B cell (primary cell): ENCODE results near the gene PTPRQ.

Source experiments
- CTCF ChIP-seq: fragments of 200-600 bp; IDR thresholded peaks from one replicate; pipeline ENCODE4 v1.8.0; 2022; ENCODE audit warnings: antibody characterized with exemption, mild to moderate bottlenecking
- EZH2 ChIP-seq: IDR thresholded peaks from 2 replicates; pipeline ENCODE4 v1.6.1; 2012; ENCODE audit warnings: borderline replicate concordance, low read depth, mild to moderate bottlenecking, moderate library complexity, low read length; ENCODE audit not compliant: insufficient read depth, poor library complexity, severe bottlenecking

GRCh38 chr12:80593766-80594165 lies 149.7 kb downstream of the PTPRQ start:
- TF ChIP-seq CTCF, result no peak
- TF ChIP-seq EZH2, result no peak
